ENCODE results near the gene HECW1. TPM values are rescaled to one million over a fixed set of nuclear protein-coding genes. Genes with fewer than 3 reads are reported as not detected.

HECW1 gene
- total RNA-seq, 2 experiments from 2014 or later, result not detected

DNA sequence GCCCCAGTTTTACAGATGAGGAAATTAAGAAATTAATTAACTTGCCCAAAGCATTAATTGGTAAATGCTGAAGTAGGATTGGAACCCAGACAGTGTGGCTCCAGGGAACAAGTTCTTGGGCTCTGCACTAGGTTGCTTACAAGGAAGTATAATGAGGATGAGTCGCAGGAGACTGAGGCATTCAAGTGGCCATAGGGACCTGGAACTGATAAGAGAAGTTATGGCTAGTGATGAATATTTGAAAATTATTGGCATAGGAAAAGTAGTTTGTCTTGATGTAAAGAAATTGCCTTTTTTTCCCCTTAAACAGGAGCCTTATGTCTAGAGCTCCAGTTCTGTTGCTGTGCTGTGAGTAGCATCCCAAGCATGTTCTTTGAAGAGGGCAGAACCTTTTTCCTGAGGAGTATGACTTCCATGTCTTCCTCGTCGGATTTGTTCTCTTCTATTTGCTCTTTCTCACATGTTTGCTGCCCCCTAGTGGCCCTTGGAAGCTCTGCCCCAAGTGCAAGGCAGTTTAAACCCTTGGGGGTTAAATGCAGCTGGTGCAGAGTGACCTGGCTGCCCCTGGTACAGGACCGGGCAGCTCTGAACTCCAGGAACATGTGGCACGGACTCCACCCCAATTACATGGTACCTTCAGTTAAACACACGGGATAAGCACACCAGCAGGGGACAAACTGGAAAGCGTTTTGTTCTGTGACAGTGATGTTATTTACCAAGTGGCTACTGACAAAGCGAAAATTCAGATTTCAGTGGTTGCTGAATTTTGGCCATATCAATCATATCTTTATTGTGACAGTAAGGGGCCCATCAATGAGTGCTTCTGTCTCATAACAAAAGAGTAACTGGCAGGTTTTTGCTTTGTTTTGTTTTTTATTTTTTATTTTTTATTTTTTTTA is 148.8 kb downstream of the HECW1 start:
- CTCF ChIA-PET, result interaction anchor here (0.5 to 3.7 kb wide), 28 partner anchors 8 to 1321 kb away, joined by 3 to 25 read pairs (median 3); partner anchors contain the start of gene PSMA2
- peaks cover 11% of the 10 kb centered on the region for H3K27me3 Mint-ChIP-seq

DNA sequence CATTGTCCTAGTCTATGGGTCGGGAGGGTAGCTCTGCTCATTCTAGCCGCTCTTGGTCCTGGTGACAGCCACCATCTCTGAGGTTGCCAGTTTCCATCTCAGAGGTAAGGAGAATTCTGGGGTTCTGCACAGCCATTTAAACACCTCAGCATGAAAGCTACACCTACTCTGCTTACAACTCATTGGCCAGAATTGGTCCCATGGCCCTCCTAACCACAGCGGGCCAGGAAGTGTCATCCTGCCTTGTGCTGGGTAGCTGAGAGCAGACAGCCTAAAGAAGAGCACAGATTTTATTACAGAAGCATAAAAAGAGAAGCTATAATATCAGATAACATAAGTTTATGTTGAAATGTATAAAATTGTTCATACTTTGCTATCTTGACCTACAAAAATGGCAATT is 152.7 kb downstream of the HECW1 start:
- DNase-seq, result no peak
- ChIA-PET CTCF (no interaction called here), POLR2A (no interaction called here)
- H3K9me3 Mint-ChIP-seq, result no peaks in the 10 kb centered on the region
- no peak overlapping the region for H3K4me3 Mint-ChIP-seq
- no peak overlapping the region for H3K27ac Mint-ChIP-seq
- peaks cover 23% of the 10 kb centered on the region for H3K27me3 Mint-ChIP-seq
- H3K36me3 Mint-ChIP-seq, result no peaks in the 10 kb centered on the region
- intact Hi-C loops (cut with micrococcal nuclease), result no loop called here
- no peaks in the 10 kb centered on the region for H3K4me1 Mint-ChIP-seq (ENCODE audit: low read depth)

More for the DNA sequence above, 148.8 kb downstream of the HECW1 start:
- Mint-ChIP-seq H3K4me1 (ENCODE audit: low read depth) (no peaks in the 10 kb centered on the region), H3K9me3 (no peaks in the 10 kb centered on the region), H3K27ac (no peak overlapping the region), H3K36me3 (no peaks in the 10 kb centered on the region), H3K4me3 (no peak overlapping the region)
- peak; percentile 76 for DNase-seq
- POLR2A ChIA-PET, result no interaction called here
- intact Hi-C loops (cut with micrococcal nuclease), result loop anchor here (1.0 to 5.0 kb wide), 2 partner anchors 320 to 1319 kb away; no protein-coding TSS in a partner anchor

DNA sequence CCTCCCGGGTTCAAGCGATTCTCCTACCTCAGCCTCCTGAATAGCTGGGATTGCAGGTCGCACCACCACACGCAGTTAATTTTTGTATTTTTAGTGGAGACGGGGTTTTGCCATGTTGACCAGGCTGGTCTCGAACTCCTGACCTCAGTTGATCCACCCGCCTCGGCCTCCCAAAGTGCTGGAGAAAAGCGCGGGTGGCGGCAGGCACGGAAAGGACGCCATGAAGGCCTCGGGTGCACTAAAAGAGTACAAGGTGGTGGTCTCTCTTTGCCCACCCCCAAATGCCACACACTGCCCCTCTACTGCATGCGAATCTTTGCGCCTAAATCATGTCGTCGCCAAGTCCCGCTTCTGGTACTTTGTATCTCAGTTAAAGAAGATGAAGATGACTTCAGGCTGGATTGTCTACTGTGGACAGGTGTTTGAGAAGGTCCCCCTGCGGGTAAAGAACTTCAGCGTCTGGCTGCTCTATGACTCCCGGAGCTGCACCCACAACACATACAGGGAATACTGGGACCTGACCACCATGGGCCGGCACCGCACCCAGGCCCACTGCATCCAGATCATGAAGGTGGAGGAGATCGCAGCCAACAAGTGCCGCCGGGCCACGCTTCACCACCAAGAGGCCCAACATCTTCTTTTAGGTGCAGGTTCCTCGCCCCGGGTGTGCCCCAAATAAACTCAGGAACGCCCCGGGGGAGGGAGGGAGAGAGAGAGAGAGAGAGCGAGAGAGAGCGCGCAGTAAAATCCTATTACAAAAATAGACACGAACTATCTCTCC is 161.7 kb downstream of the HECW1 start:
- Mint-ChIP-seq H3K9me3 (peaks cover 9% of the 10 kb centered on the region), H3K27ac (no peak overlapping the region), H3K36me3 (no peaks in the 10 kb centered on the region), H3K4me1 (ENCODE audit: low read depth) (no peaks in the 10 kb centered on the region), H3K4me3 (no peak overlapping the region), H3K27me3 (peaks cover 14% of the 10 kb centered on the region)
- no peak for DNase-seq
- ChIA-PET CTCF (no interaction called here), POLR2A (no interaction called here)
- intact Hi-C loops (cut with micrococcal nuclease), result no loop called here

DNA sequence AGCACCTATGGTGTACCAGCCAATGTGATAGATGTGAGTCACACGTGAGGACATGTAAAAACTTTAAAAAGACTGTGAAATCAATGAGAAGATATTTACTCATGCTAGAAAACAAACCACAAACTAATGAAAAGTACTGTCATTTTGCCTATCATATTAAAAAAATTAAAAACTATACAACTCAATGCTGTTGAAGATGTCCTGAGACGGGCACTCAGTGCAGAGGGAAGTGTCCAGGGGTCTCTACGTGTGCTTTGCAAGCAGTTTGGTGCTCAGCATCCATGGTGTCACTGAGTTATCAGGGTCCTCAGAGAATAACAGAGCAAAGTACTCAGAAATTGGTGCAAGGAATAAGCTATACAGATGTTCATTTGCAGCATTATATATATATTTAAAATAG is 162.3 kb downstream of the HECW1 start:
- CTCF ChIA-PET, result no interaction called here
- H3K4me3 Mint-ChIP-seq, result no peak overlapping the region

DNA sequence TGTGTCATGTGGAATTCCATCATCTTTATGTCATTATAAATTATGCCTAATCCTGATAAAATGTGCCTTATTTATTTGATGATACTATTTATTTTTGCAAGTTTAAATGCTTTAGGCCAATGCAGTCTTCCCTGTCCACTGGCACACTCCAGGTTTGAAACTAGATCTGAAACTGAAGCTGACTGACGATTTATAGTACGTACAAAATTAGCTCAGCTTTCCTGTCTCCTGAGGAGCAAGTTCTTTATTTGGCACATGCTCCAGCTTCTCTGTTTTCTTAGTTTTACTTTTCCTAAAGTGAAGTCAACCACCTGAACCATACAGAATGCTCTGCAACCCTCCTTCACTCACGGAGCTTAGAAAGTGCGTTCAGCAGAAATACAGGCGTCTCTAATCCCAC is 164.1 kb downstream of the HECW1 start:
- Mint-ChIP-seq H3K27ac (no peak overlapping the region), H3K9me3 (peaks cover 9% of the 10 kb centered on the region), H3K4me3 (no peak overlapping the region), H3K4me1 (ENCODE audit: low read depth) (no peaks in the 10 kb centered on the region), H3K27me3 (peaks cover 5% of the 10 kb centered on the region), H3K36me3 (no peaks in the 10 kb centered on the region)
- no peak for DNase-seq
- intact Hi-C loops (cut with micrococcal nuclease), result no loop called here
- CTCF ChIA-PET, result no interaction called here
- POLR2A ChIA-PET, result no interaction called here

More for the DNA sequence above, 162.3 kb downstream of the HECW1 start:
- Mint-ChIP-seq H3K27me3 (peaks cover 9% of the 10 kb centered on the region), H3K4me1 (ENCODE audit: low read depth) (no peaks in the 10 kb centered on the region), H3K27ac (no peak overlapping the region), H3K9me3 (peaks cover 9% of the 10 kb centered on the region), H3K36me3 (no peaks in the 10 kb centered on the region)
- no peak for DNase-seq
- intact Hi-C loops (cut with micrococcal nuclease), result no loop called here
- POLR2A ChIA-PET, result no interaction called here

DNA sequence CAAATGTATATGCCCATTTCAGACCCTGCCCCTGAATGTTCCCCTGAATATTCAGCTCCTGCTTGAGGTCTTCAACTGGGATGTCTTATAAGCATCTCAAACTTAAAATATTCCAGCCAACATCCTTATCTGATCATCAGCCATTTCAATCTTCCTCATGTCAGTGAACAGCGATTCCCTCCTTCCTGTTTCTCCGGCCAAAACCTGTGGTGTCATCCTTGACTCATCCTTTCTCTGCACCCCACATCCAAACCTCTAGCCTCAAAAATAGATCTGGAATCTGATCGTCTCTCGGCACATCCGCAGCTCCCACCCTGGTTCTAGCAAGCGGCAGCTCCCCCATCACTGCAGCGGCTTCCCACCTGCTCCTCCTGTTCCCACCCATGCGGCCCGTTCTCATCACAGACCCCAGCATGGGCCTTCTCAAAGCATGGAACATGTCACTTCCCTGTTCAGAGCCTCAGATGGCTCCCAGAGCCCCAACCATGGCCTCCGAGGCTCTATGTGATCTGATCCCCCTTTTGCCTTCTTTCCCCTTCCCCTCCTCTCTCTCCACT is 165.7 kb downstream of the HECW1 start:
- no peak for DNase-seq
- Mint-ChIP-seq H3K27ac (no peak overlapping the region), H3K4me1 (ENCODE audit: low read depth) (no peaks in the 10 kb centered on the region), H3K9me3 (no peaks in the 10 kb centered on the region), H3K36me3 (no peaks in the 10 kb centered on the region), H3K27me3 (peaks cover 5% of the 10 kb centered on the region), H3K4me3 (no peak overlapping the region)
- POLR2A ChIA-PET, result no interaction called here
- CTCF ChIA-PET, result interaction anchor here (1.0 kb wide), 1 partner anchor 161 kb away, joined by 3 read pairs; no protein-coding TSS in a partner anchor
- intact Hi-C loops (cut with micrococcal nuclease), result no loop called here

DNA sequence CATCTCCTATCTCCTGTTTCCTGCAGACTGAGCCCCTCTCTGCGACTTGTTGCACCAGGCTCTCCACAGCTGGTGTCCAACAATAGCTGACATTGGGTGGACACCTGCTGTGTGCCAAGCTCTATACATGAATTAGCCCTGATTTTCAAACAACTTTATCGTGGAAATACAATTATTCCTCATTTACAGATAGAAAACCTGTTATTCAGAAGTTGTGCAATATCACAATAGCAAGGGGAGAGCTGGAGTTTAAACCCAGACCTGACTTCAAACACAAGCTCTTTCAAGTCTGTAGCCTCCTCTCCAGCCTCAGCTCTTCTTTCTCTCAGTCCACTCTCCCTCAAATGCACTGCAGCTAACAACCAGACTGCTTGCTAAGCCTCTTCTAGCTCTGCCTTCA is 168.8 kb downstream of the HECW1 start:
- H3K27ac Mint-ChIP-seq, result no peak overlapping the region
- peaks cover 5% of the 10 kb centered on the region for H3K27me3 Mint-ChIP-seq
- no peak overlapping the region for H3K4me3 Mint-ChIP-seq
- ChIA-PET CTCF (no interaction called here), POLR2A (no interaction called here)
- intact Hi-C loops (cut with micrococcal nuclease), result no loop called here
- no peaks in the 10 kb centered on the region for H3K4me1 Mint-ChIP-seq (ENCODE audit: low read depth)
- H3K36me3 Mint-ChIP-seq, result no peaks in the 10 kb centered on the region
- peaks cover 4% of the 10 kb centered on the region for H3K9me3 Mint-ChIP-seq
- DNase-seq, result no peak

DNA sequence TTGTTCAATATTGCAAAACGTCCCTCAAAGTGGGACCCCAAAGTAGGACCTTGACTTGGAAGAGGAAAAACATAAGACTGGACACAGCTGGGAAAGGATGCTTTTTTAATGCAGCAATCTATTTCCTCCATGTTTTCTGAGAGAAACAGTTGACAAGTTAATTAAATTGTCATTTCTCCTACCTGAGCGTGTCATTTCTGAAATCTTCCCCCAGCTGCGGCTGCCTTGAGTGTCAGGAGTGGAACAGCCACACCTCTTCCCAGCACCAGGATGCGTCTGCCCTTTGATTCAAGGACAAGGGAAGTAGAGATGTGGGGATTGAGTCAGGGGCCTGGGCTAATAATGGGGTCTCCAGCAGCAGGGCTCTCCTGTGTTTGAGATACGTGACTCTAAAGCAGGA is 171.3 kb downstream of the HECW1 start:
- Mint-ChIP-seq H3K9me3 (peaks cover 4% of the 10 kb centered on the region), H3K27me3 (peaks cover 8% of the 10 kb centered on the region), H3K36me3 (no peaks in the 10 kb centered on the region), H3K4me1 (ENCODE audit: low read depth) (no peaks in the 10 kb centered on the region), H3K4me3 (no peak overlapping the region), H3K27ac (no peak overlapping the region)
- CTCF ChIA-PET, result no interaction called here
- intact Hi-C loops (cut with micrococcal nuclease), result no loop called here
- DNase-seq, result no peak
- POLR2A ChIA-PET, result no interaction called here

DNA sequence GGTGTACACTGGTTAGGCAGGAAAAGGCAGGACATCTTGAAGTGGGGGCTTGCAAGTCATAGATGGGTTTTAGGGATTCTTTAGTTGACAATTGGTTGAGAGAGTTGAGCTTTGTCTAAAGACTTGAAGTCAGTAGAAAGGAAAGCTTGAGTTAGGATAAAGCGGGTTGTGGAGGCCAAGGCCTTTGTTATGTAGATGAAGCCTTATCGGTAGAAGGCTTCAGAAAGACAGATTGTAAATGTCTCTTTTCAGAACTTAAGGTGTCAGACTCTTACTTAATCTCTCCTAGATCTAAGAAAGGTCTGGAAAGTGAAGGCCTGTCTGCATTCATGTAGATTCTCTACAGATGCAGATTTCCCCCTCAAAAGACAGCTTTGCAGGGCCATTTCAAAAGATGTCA is 177.4 kb downstream of the HECW1 start:
- POLR2A ChIA-PET, result no interaction called here
- DNase-seq, result no peak
- Mint-ChIP-seq H3K27ac (no peak overlapping the region), H3K4me1 (ENCODE audit: low read depth) (no peaks in the 10 kb centered on the region), H3K27me3 (peaks cover 6% of the 10 kb centered on the region), H3K9me3 (peaks cover 20% of the 10 kb centered on the region), H3K4me3 (no peak overlapping the region), H3K36me3 (peaks cover 2% of the 10 kb centered on the region)
- CTCF ChIA-PET, result no interaction called here
- intact Hi-C loops (cut with micrococcal nuclease), result no loop called here

DNA sequence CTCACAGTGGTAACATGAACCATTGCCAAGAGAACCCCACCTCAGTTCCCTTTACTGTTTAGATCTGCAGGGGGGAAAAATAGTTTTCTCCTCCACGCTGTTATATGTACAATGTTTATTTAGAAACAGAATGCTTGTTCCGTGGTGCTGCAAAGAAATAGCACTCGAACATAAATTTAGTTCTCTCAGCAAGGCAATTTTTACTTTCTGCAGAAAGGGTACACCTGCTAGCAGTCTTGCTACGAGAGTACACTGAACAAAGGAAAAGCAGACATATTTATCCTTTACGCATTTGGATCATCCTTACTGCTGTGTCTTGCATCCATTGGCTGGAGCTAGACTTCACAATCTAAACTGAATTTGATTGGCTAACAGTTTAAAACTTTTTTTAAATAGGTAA is 178.5 kb downstream of the HECW1 start:
- Mint-ChIP-seq H3K4me1 (ENCODE audit: low read depth) (no peaks in the 10 kb centered on the region), H3K27me3 (peaks cover 6% of the 10 kb centered on the region), H3K9me3 (peaks cover 18% of the 10 kb centered on the region), H3K36me3 (peaks cover 2% of the 10 kb centered on the region), H3K27ac (no peak overlapping the region), H3K4me3 (no peak overlapping the region)
- intact Hi-C loops (cut with micrococcal nuclease), result no loop called here
- no peak for DNase-seq
- POLR2A ChIA-PET, result no interaction called here
- CTCF ChIA-PET, result interaction anchor here (1.3 kb wide), 1 partner anchor 9 kb away, joined by 3 read pairs; no protein-coding TSS in a partner anchor

DNA sequence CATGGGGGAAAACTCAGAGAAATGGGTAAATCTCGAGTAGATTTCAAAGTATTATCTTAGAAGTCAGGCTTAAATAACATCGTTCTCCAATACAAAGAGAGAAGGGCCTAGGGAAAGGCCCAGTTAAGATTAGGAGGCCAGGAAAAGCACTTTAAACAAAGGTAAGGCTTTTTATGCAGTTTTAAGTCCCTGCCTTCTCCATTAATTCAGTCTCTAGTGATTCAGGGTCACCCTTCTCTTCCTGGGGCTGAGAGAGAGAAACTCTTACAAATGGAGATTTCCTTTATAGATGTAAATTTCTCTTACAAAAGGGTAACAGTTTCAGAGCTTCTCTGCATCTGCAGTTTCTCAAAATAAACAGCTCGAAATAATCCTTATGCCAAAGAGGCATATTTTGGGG is 179.3 kb downstream of the HECW1 start:
- peaks cover 6% of the 10 kb centered on the region for H3K27me3 Mint-ChIP-seq
- peaks cover 16% of the 10 kb centered on the region for H3K9me3 Mint-ChIP-seq
- peaks cover 2% of the 10 kb centered on the region for H3K36me3 Mint-ChIP-seq
- CTCF ChIA-PET, result interaction anchor here (1.3 kb wide), 1 partner anchor 9 kb away, joined by 3 read pairs; no protein-coding TSS in a partner anchor
- H3K4me3 Mint-ChIP-seq, result no peak overlapping the region
- H3K27ac Mint-ChIP-seq, result no peak overlapping the region
- H3K4me1 Mint-ChIP-seq (ENCODE audit: low read depth), result no peaks in the 10 kb centered on the region
- POLR2A ChIA-PET, result no interaction called here
- intact Hi-C loops (cut with micrococcal nuclease), result no loop called here
- DNase-seq, result no peak

DNA sequence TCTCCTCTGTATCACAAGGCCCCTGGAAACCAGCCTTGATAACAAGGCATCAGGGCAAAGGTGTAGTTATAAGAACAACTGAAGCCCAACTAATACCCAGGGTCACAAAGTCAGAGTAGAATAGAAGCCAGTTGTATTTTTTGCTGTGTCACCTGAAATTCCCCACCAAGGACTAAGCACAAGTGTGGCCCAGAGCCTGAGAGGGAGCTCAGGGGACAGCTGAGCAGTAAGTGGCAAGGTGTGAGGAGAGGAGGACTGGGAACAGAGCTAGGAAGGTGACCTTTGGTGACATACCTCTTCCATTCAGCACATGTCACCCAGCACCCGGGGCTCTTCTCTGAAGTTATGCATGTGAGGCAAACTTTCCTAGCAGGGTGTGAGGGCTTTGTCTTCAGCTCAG is 179.9 kb downstream of the HECW1 start:
- Mint-ChIP-seq H3K36me3 (peaks cover 2% of the 10 kb centered on the region), H3K9me3 (peaks cover 16% of the 10 kb centered on the region), H3K27ac (no peak overlapping the region), H3K4me1 (ENCODE audit: low read depth) (no peaks in the 10 kb centered on the region), H3K27me3 (peaks cover 6% of the 10 kb centered on the region), H3K4me3 (no peak overlapping the region)
- ChIA-PET POLR2A (no interaction called here), CTCF (interaction anchor here (1.3 kb wide), 1 partner anchor 8 kb away, joined by 3 read pairs; no protein-coding TSS in a partner anchor)
- intact Hi-C loops (cut with micrococcal nuclease), result no loop called here
- no peak for DNase-seq
